Omental fat pad (tissue), 4 donors: ENCODE measurements around the gene INA. TPM values are rescaled to one million over a fixed set of nuclear protein-coding genes. Genes with fewer than 3 reads are reported as not detected.

Experiments
- ATAC-seq: fragments of 150-250 bp; one replicate; pipeline ENCODE4 v1.9.1; 2016; ENCODE audit warnings: mild to moderate bottlenecking, moderate library complexity; ENCODE audit not compliant: low FRiP score
- DNase-seq: peaks from one replicate; pipeline ENCODE4 v3.0.0-alpha.2; 2019; ENCODE audit warnings: low spot score
- small RNA-seq: library from RNA; depleted of rRNA; stranded (forward); fragments of <200 nt; gene quantifications from one replicate; pipeline ENCODE3, GENCODE V24; 2016
- total RNA-seq, 4 donors: library from RNA; depleted of rRNA; stranded (reverse); fragments of >200 nt; gene quantifications; one replicate each; pipeline ENCODE4 v1.1.0, GENCODE V29; 2016
- TF ChIP-seq, protein P1 (sequence below), 3 donors: fragments of 450-650 bp; IDR thresholded peaks; one replicate each; pipeline ENCODE4 v1.5.1; 2016 to 2017; ENCODE audit warnings: antibody characterized with exemption in 3 of 3, mild to moderate bottlenecking in 3 of 3, moderate library complexity in 2 of 3

Gene INA
- total RNA-seq, 4 donors from 2014 or later: not detected

- TF ChIP-seq, protein P1, sequence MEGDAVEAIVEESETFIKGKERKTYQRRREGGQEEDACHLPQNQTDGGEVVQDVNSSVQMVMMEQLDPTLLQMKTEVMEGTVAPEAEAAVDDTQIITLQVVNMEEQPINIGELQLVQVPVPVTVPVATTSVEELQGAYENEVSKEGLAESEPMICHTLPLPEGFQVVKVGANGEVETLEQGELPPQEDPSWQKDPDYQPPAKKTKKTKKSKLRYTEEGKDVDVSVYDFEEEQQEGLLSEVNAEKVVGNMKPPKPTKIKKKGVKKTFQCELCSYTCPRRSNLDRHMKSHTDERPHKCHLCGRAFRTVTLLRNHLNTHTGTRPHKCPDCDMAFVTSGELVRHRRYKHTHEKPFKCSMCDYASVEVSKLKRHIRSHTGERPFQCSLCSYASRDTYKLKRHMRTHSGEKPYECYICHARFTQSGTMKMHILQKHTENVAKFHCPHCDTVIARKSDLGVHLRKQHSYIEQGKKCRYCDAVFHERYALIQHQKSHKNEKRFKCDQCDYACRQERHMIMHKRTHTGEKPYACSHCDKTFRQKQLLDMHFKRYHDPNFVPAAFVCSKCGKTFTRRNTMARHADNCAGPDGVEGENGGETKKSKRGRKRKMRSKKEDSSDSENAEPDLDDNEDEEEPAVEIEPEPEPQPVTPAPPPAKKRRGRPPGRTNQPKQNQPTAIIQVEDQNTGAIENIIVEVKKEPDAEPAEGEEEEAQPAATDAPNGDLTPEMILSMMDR (IDR thresholded peaks at IDR 0.05): no peak
- DNase-seq (no peak), ATAC-seq (no peak)
Observed at GRCh38 chr10:103310197-103310596, 33.3 kb downstream of the INA start.

- DNase-seq (no peak), ATAC-seq (no peak)
- TF ChIP-seq, protein P1 (IDR thresholded peaks at IDR 0.05): no peak
Observed at GRCh38 chr10:103316087-103316486, 39.1 kb downstream of the INA start.

DNA sequence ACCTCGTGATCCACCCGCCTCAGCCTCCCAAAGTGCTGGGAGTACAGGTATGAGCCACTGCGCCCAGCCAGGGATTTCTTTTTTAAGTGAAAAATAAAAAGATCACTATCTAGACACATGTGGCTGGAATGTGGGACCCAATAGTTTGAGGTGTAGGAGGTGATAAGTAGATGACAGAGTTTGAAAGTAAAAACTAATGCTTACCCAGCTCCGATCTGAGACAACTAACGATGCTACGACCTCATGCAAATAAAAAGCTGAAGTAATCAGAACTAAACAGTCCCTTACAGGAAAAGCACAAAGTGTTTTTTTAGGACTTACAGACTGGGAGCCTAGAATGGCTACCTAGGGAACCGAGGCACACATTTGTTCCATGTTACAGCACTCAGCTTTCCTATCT is 51.0 kb downstream of the INA start:
- DNase-seq (no peak), ATAC-seq (no peak)
- TF ChIP-seq, protein P1 (IDR thresholded peaks at IDR 0.05): no peak

DNA sequence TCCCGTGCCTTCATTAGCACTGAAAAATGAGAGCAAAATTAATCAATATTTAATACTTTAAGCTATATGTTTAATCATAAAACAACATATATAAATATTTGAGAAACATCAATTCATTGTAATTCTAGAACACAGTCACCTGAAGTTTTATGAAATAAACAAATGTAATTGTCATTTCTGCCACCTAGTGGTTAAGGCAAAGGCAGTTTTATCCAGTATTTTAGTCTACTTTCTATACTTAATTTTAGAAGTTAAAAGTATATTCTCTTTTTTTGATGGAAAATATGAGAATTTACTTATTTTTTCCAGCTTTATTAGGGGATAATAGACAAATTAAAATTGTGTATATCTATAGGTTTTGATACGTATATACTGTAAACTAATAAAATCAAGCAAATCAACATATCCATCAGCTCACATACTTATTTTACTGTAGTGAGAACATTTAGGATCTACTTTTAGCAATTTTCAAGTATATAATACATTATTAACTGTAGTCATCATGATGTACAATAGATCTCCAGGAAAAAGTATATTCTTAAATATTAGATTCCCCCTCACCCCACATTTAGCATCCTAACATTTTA is 57.1 kb downstream of the INA start:
- no peak for ATAC-seq

DNA sequence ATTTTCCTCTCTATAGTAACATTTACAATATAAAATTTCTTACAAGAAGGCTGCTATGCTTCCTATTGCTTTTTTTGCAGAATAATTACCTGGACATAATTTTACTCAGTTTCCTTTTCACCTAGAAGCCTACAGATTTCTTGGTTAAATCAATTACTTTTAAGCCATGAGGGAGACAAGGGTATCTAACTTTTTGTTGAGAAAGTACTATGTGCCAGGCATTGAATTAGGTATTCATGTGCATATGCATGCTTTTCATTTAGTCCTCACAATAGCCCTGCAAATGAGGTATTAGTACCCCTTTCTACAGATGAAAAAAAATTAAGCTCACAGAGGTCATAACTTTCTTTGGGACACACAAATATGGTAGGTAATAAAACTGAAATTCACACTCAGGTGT is 57.6 kb downstream of the INA start:
- DNase-seq (no peak), ATAC-seq (no peak)
- TF ChIP-seq, protein P1 (IDR thresholded peaks at IDR 0.05): no peak

More for the DNA sequence above, 57.1 kb downstream of the INA start:
- TF ChIP-seq, protein P1 (IDR thresholded peaks at IDR 0.05): no peak
- DNase-seq: no peak

DNA sequence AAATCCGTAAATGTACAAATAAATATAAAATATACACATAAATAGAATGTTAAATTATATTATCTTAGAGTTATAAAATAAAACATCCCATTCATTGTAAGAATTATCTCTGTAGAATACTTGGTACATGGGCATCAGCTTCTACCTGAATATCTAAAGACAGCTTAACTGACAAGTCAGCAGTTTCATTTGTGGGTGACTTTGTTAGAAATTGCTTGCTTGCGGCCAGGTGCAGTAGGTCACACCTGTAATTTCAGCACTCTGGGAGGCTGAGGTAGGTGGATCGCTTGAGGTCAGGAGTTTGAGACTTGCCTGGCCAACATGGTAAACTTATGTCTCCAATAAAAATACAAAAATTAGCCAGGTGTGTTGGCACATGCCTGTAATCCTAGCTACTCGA is 59.4 kb downstream of the INA start:
- DNase-seq (no peak), ATAC-seq (no peak)
- TF ChIP-seq, protein P1 (IDR thresholded peaks at IDR 0.05): no peak

Small RNA genes lying within 50 kb of the gene (small RNA-seq; reads per million reads assigned to genes)
- gene RNU11-3P: not detected

Other genes with a start within 250 kb of the INA start
- 10 to 100 TPM; 46.9 to 94.6 (median 62.8) TPM for gene NT5C2, start 83.9 kb upstream of the INA start, total RNA-seq
- not detected for gene RPEL1, start 31.3 kb upstream of the INA start, total RNA-seq
- 10 to 100 TPM in 3 of 4 donors, 1 to 10 TPM in 1; 9.4 to 17.3 (median 12.4) TPM for gene PCGF6, start 74.0 kb downstream of the INA start, total RNA-seq
- gene TAF5, start 90.8 kb downstream of the INA start, total RNA-seq: 1 to 10 TPM; 3.2 to 5.5 (median 4.6) TPM
- 100 to 1,000 TPM; 149 to 299 (median 222) TPM for gene ATP5MK, start 119.3 kb downstream of the INA start, total RNA-seq
- gene PDCD11, start 119.5 kb downstream of the INA start, total RNA-seq: 10 to 100 TPM; 16.1 to 55.2 (median 23.8) TPM
- gene CALHM2, start 175.2 kb downstream of the INA start, total RNA-seq: 100 to 1,000 TPM in 1 of 4 donors, 10 to 100 TPM in 3; 63.5 to 113 (median 74.9) TPM
- gene CALHM1, start 181.8 kb downstream of the INA start, total RNA-seq: not detected
- gene CALHM3, start 202.1 kb downstream of the INA start, total RNA-seq: not detected
- under 1 TPM in 2 of 4 donors, not detected in 2; 0.12 to 0.13 TPM for gene NEURL1, start 216.6 kb downstream of the INA start, total RNA-seq